ENCODE measurements around the gene IFNG-AS1.

IFNG-AS1 gene

GRCh38 chr12:67996347-67996746 lies 7.1 kb downstream of the IFNG-AS1 start:
- DNase-seq, result no peak

DNA sequence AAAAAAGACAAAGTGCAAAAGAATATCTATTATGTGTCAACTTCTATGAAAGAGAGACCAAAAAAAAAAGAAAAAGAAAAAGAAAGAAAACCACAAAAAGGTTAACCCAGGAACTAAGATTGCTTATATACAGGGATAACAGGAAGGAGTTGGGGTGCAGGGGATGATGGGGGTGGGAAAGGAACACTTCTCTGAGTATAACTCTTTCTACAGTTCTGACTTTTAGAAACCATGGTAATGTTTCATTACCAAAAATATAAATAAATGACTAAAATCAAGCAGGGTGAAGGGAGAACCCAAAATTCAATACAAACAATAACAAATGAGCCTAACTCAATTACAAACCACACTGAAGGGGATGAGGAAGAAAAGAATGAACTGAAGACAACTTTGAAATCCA lies 9.1 kb downstream of the IFNG-AS1 start:
- DNase-seq, result no peak

GRCh38 chr12:67999244-67999643 lies 10.0 kb downstream of the IFNG-AS1 start:
- no peak for DNase-seq

GRCh38 chr12:68001486-68002466 lies 12.5 kb downstream of the IFNG-AS1 start:
- DNase-seq, result no peak

DNA sequence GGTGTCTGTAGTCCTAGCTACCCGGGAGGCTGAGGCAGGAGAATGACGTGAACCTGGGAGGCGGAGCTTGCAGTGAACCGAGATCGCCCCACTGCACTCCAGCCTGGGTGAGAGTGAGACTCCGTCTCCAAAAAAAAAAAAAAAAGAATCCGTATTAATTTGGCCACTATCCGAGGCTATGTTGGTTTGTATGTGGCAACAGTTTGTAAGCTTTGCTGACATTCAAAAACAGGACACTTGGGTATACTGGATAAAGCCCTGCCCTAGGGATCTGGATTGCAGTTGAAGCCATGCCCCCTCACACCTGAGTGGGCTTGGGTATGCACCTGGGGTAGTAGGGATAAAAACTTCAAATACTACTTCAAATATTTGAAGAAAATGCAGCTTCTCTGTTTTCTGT lies 14.5 kb downstream of the IFNG-AS1 start:
- DNase-seq, result no peak

DNA sequence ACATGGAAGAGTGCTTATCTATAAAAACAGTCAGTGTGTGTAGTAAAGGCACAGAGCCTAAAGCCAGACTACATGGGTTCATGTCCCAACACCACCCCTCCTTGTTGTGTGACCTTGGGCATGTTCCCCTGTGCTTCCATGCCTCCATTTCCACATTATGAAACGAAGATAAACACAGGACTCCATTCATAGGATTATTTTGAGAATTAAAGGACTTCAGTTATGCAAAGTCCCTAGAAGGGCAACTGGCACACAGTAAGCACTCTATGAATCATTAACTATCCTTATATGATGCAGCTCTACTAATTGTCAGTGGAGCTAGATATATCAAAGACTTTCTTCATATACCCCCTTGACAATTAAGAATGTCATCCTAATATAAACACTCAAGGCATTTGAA lies 17.8 kb downstream of the IFNG-AS1 start:
- DNase-seq, result no peak

DNA sequence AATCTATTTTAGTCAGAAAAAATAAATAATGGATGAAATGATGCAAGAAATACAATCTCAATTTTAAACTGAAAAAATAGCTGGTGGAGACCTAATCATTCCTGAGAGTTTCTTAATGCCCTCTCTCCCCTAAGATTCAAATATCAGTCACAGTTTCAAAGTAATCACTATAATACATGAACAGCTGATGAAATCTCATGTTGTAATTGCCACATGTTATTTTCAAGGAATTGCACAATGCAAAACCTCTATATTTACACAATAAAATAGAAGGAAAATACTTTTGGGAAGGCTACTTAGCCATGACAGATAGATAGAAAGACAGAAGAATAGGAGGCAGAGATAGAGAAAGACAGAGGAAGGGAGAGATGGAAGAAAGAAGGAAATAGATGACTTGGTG lies 18.2 kb downstream of the IFNG-AS1 start:
- no peak for DNase-seq

DNA sequence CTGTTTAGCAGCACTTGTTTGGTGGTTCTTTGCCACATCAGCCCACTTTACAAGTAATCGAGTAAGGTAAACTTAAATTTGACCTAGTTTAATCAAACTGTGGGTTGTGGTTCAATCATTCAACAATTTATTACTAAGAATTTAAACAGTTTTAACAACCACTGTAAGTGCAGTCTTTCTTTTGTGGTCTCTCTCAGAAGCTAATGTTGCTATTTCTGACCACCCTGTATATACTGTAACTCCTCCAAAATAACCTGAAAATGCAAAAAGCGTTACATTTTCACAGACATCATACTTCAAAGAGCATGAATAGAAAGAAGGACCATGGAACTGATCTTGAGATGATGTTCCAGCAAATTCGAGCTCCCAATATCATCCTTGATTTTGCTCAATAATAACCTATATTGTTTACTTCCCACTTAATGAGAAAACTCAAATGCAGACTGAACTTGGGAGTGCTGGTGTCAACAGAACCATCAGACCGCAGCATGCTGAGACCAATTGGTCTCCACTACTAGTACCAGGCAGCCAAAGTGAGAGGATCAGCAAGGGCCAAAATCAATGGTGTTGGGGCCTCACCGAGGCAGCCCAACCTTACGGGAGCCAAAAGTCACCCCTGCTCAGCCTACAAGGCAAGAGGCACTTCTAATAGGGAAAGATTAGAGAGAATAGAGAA lies 22.1 kb downstream of the IFNG-AS1 start:
- DNase-seq, result no peak

- DNase-seq, result no peak
Measured at GRCh38 chr12:68011882-68012207, 22.6 kb downstream of the IFNG-AS1 start.

GRCh38 chr12:68012712-68013111 lies 23.5 kb downstream of the IFNG-AS1 start:
- no peak for DNase-seq

DNA sequence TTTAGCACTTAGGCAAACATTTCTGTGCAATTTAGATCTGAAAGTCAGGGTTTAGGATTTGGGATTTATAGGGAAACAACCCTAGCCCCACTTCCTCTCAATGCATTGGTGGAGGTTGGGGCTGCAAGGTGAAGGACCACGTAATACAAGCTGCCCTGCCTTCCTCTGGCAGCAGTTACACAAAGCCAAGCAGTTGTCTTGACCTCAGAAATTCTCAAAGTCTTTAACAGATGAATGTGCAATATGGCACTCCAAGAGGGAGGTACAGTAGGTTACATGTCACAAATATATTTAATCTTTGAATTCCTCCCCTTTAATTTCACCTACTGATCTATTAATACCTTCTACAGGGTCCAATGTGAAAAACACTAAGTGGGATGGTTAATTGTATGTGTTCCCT lies 23.9 kb downstream of the IFNG-AS1 start:
- no peak for DNase-seq

DNA sequence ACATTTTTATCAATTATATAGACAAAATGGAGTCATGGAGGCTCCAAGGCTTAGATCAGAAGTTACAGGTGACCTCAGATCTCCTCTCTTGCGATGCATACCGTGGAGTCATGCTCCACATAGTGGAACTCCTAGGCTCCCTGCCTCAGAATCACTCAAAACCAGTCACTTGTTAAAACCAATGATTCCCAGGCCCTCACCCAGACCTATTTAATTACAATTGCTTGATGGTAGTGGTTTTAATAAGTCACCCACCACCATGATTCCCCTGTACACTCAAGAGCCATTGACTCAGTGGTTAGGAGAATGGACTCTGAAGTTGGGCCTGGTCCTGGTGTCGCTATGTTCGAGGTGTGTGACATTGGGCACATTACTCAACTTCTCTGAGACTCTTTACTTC lies 26.9 kb downstream of the IFNG-AS1 start:
- DNase-seq, result no peak

DNA sequence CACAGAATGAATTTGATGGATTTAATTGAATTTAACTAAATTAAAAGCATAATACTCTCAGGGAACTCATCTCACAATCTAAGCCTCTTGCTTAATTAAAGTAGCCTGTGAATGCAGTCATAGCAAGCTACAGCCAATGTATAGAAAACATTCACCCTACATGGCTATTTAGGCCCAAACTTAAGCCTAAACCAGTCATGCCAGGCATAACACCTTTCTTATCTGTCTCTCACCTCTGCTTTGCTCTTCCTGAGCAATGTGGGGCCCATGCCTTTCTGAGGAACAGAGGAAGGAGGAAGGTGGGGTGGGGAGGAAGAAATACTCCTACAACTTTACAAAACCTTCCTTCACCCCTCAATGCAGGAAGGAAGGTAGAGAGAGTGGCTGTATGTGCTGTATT lies 29.1 kb downstream of the IFNG-AS1 start:
- no peak for DNase-seq

DNA sequence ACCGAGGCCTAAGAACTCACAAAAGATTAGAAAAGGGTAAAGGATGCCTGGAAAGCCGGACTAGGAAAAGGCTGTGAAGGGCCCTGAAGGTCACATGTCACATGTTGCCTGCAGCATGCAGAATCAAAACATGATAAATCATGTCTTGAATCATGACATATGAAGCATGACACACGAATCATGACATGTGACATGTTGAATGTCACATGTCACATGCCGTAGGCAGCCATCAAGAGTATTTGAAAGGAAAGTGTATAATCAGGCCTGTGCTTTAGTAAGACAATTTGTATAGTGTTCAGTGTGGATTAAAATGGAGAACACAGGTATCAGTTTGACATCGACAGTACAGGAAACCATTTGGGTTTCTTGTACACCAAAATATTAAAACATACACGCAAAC lies 30.8 kb downstream of the IFNG-AS1 start:
- no peak for DNase-seq

DNA sequence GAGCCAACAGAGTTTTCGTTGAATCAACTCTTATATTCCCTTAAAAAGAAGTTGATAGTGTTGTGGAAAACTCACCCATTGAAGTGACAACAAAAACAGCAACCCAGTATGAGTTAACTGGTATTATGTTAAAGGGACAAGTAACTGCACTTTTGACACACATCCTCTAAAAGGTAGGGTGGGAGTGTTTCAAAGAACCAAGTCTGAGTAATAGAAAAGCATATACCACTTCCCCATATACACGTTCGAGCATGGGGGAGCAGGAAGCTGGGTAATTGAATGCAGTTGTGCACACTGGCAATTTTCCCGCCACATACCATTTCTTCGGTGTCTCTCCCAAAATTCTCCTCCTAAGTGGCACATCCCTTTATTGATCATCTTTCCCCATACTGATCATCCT lies 31.5 kb downstream of the IFNG-AS1 start:
- DNase-seq, result no peak

- peak in 1 of 2 donors; percentile 12 for DNase-seq
Measured at GRCh38 chr12:68028647-68029046, 39.4 kb downstream of the IFNG-AS1 start.

GRCh38 chr12:68030248-68030647 lies 41.0 kb downstream of the IFNG-AS1 start:
- DNase-seq, result no peak

DNA sequence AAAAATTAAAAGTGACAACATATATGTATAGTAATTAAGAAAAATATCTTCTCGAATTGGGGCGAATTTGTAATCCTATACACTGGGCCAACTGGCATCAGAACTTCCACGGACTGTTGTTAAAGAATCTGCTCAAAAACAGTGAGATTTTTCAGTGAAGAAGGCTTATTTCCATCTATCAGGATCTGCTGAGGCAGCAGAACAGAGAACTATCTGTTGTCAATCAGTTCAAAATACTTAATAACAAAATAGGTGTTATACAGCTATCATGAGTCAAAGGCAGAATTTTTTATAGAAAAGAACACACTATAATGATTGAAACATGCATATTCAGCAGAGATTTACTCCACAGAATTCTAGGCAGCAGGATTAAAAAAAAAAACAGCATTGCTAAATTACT lies 41.9 kb downstream of the IFNG-AS1 start:
- no peak for DNase-seq

GRCh38 chr12:68031881-68032739 lies 42.9 kb downstream of the IFNG-AS1 start:
- peak in 1 of 2 donors; percentile 16 for DNase-seq

DNA sequence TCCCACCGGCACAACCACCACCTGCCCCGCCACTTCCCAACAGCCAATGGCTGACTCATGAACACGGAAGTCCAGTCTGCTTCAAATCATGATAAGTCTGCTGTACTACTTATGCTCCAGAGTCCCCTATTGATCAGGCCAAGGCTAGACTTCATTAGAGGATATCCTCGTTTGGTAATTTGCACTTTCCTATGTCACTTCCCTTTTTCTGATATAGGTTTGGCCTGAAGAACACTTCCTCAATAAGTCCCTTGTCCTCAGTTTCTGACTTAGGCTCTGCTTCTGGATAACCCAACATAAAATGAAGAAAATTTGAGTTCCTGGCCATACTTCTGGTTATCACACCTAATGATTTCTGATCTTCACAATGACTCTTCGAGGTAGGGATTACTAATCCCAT lies 45.3 kb downstream of the IFNG-AS1 start:
- DNase-seq, result no peak

GRCh38 chr12:68036642-68037041 lies 47.4 kb downstream of the IFNG-AS1 start:
- peak; percentile 16 to 17 for DNase-seq

- DNase-seq, result no peak
Measured at GRCh38 chr12:68037616-68038255, 48.5 kb downstream of the IFNG-AS1 start.

GRCh38 chr12:68038650-68039049 lies 49.4 kb downstream of the IFNG-AS1 start:
- no peak for DNase-seq

Measured in CD4-positive, alpha-beta T cell treated with Interleukin-1 beta for 1 hour (primary cell).